HL-60 (cell line): ENCODE results near the gene NUP210.

ENCODE experiments used
- DNase-seq, 2 experiments: peaks; one replicate each; pipeline ENCODE4 v3.0.0-alpha.2; 2010 to 2020; ENCODE audit warnings: low read depth in 1 of 2, low spot score in 1 of 2
- H3K27ac ChIP-seq: fragments of 250-450 bp; sonication (Bioruptor Pico); replicated peaks from 2 replicates; pipeline ENCODE4 v1.5.1; 2020; ENCODE audit warnings: mild to moderate bottlenecking, moderate library complexity
- H3K27me3 ChIP-seq: fragments of 250-450 bp; sonication (Bioruptor Pico); 2 replicates; pipeline ENCODE4 v1.5.1; 2021; ENCODE audit warnings: mild to moderate bottlenecking, moderate library complexity; ENCODE audit not compliant: insufficient read depth, poor library complexity, severe bottlenecking
- H3K4me3 ChIP-seq: replicated peaks from 2 replicates; pipeline ENCODE4 v1.5.1; 2011; ENCODE audit warnings: mild to moderate bottlenecking, control low read depth, low read length; ENCODE audit not compliant: insufficient read depth
- CTCF ChIP-seq: IDR thresholded peaks from one replicate; pipeline ENCODE4 v1.5.1; 2011; ENCODE audit warnings: low read length, control low read depth, inconsistent platforms; ENCODE audit not compliant: insufficient read depth
- GABPA ChIP-seq: IDR thresholded peaks from 2 replicates; pipeline ENCODE4 v1.6.1; 2012; ENCODE audit warnings: low read depth
- POLR2AphosphoS5 ChIP-seq: IDR thresholded peaks from 2 replicates; pipeline ENCODE4 v1.6.1; 2012; ENCODE audit warnings: low read depth
- REST ChIP-seq: IDR thresholded peaks from 2 replicates; pipeline ENCODE4 v1.6.1; 2012; ENCODE audit warnings: low read depth; ENCODE audit not compliant: insufficient replicate concordance
- SPI1 ChIP-seq: IDR thresholded peaks from 2 replicates; pipeline ENCODE4 v1.6.1; 2012; ENCODE audit warnings: low read depth, mild to moderate bottlenecking, borderline replicate concordance

NUP210 gene

GRCh38 chr3:13335503-13335902, 84.6 kb downstream of the NUP210 start:
- no peak for DNase-seq
- H3K27me3 ChIP-seq, result no peaks in the 10 kb centered on the region
- TF ChIP-seq POLR2AphosphoS5, result no peak
- TF ChIP-seq CTCF, result no peak
- no peak for TF ChIP-seq SPI1
- no peak for TF ChIP-seq REST
- no peak for TF ChIP-seq GABPA
- no peak overlapping the region for H3K4me3 ChIP-seq
- no peak overlapping the region for H3K27ac ChIP-seq

- DNase-seq, result no peak
- H3K27me3 ChIP-seq, result no peaks in the 10 kb centered on the region
- TF ChIP-seq CTCF (no peak), REST (no peak), GABPA (no peak), POLR2AphosphoS5 (no peak), SPI1 (no peak)
- H3K4me3 ChIP-seq, result no peak overlapping the region
- H3K27ac ChIP-seq, result no peak overlapping the region
These were observed 85.1 kb downstream of the NUP210 start for GRCh38 chr3:13335059-13335458.

GRCh38 chr3:13333236-13333897, 86.8 kb downstream of the NUP210 start:
- H3K4me3 ChIP-seq, result no peak overlapping the region
- DNase-seq, result no peak
- no peak overlapping the region for H3K27ac ChIP-seq
- H3K27me3 ChIP-seq, result no peaks in the 10 kb centered on the region
- no peak for TF ChIP-seq CTCF
- TF ChIP-seq SPI1, result no peak
- TF ChIP-seq GABPA, result no peak
- no peak for TF ChIP-seq REST
- no peak for TF ChIP-seq POLR2AphosphoS5
